ENCODE data around the gene MESD. TPM values are rescaled to one million over a fixed set of nuclear protein-coding genes. Genes with fewer than 3 reads are reported as not detected.
"Not testable (repeated sequence)": the region's sequence is repeated elsewhere in the genome, so short reads cannot be mapped to it uniquely, and the experiment has no call there.

Gene MESD
- total RNA-seq, 2 donors from 2014 or later: 31.7 to 35.8 TPM

GRCh38 chr15:80957976-80958375, 31.6 kb downstream of the MESD start:
- peaks cover 26% of the 10 kb centered on the region for H3K36me3 ChIP-seq (ENCODE audit: control insufficient read depth, insufficient read depth, low read length)
- H3K9me3 ChIP-seq (ENCODE audit: control insufficient read depth, low read length): peaks cover 10% of the 10 kb centered on the region
- Mint-ChIP-seq H3K4me1 (peaks cover 41% of the 10 kb centered on the region), H3K9me3 (no peaks in the 10 kb centered on the region), H3K27ac (no peak overlapping the region), H3K27me3 (ENCODE audit: insufficient read depth) (no peaks in the 10 kb centered on the region), H3K4me3 (no peak overlapping the region), H3K36me3 (ENCODE audit: low read depth) (peaks cover 47% of the 10 kb centered on the region)
- no peak for DNase-seq
- TF ChIP-seq, protein P1, sequence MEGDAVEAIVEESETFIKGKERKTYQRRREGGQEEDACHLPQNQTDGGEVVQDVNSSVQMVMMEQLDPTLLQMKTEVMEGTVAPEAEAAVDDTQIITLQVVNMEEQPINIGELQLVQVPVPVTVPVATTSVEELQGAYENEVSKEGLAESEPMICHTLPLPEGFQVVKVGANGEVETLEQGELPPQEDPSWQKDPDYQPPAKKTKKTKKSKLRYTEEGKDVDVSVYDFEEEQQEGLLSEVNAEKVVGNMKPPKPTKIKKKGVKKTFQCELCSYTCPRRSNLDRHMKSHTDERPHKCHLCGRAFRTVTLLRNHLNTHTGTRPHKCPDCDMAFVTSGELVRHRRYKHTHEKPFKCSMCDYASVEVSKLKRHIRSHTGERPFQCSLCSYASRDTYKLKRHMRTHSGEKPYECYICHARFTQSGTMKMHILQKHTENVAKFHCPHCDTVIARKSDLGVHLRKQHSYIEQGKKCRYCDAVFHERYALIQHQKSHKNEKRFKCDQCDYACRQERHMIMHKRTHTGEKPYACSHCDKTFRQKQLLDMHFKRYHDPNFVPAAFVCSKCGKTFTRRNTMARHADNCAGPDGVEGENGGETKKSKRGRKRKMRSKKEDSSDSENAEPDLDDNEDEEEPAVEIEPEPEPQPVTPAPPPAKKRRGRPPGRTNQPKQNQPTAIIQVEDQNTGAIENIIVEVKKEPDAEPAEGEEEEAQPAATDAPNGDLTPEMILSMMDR (conservative IDR thresholded peaks at IDR 0.05): no peak
- WGBS, 2 experiments (ENCODE audit: insufficient coverage in 1 of 2, insufficient read length in 1 of 2): 97 to 100% methylated on average over 1 to 2 of the region's 2 CpGs
- no peak overlapping the region for H3K4me3 ChIP-seq (ENCODE audit: low read length)
- H3K27ac ChIP-seq (ENCODE audit: low read depth, low read length): no peak overlapping the region
- H3K27me3 ChIP-seq (ENCODE audit: control insufficient read depth, insufficient read depth, low read length, poor library complexity, severe bottlenecking): no peaks in the 10 kb centered on the region
- peaks cover 8% of the 10 kb centered on the region for H3K4me1 ChIP-seq (ENCODE audit: control insufficient read depth, insufficient read depth, low read length)
- H3K9ac ChIP-seq (ENCODE audit: extremely low read depth, low read length, poor library complexity, severe bottlenecking): no peak overlapping the region

DNA sequence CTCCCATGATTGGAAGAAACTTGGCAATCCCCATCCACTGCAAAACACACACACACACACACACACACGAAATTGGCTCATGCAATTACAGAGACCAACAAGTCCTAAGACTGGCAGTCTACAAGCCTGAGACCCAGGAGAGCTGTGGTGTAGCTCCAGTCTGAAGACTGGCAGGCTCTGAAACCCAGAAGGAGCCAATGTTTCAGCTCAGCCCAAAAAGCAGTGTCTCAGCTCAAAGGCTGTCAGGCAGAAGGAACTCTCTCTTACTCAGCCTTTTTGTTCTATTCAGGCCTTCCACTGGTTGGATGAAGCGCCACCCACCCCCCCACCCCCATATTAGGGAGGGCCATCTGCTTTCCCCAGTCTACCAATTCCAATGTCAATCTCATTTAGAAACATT, 32.1 kb downstream of the MESD start:
- Mint-ChIP-seq H3K4me3 (no peak overlapping the region), H3K4me1 (peaks cover 39% of the 10 kb centered on the region), H3K36me3 (ENCODE audit: low read depth) (peaks cover 50% of the 10 kb centered on the region), H3K27ac (no peak overlapping the region), H3K9me3 (no peaks in the 10 kb centered on the region), H3K27me3 (ENCODE audit: insufficient read depth) (no peaks in the 10 kb centered on the region)
- TF ChIP-seq, protein P1 (conservative IDR thresholded peaks at IDR 0.05): no peak
- H3K36me3 ChIP-seq (ENCODE audit: control insufficient read depth, insufficient read depth, low read length): peaks cover 26% of the 10 kb centered on the region
- peaks cover 8% of the 10 kb centered on the region for H3K4me1 ChIP-seq (ENCODE audit: control insufficient read depth, insufficient read depth, low read length)
- H3K4me3 ChIP-seq (ENCODE audit: low read length): no peak overlapping the region
- H3K9ac ChIP-seq (ENCODE audit: extremely low read depth, low read length, poor library complexity, severe bottlenecking): no peak overlapping the region
- no peak overlapping the region for H3K27ac ChIP-seq (ENCODE audit: low read depth, low read length)
- H3K9me3 ChIP-seq (ENCODE audit: control insufficient read depth, low read length): peaks cover 10% of the 10 kb centered on the region
- no peaks in the 10 kb centered on the region for H3K27me3 ChIP-seq (ENCODE audit: control insufficient read depth, insufficient read depth, low read length, poor library complexity, severe bottlenecking)
- no peak for DNase-seq
- 78% methylated on average over 2 of the region's 2 CpGs; no CpG with 5 or more reads in 1 of the 2 experiments for WGBS, 2 experiments (ENCODE audit: insufficient coverage in 1 of 2, insufficient read length in 1 of 2)

GRCh38 chr15:80955571-80956452, 33.8 kb downstream of the MESD start:
- WGBS, 2 experiments (ENCODE audit: insufficient coverage in 1 of 2, insufficient read length in 1 of 2): 95 to 96% methylated on average over 13 to 15 of the region's 19 CpGs
- not testable (repeated sequence) for H3K9ac ChIP-seq (ENCODE audit: extremely low read depth, low read length, poor library complexity, severe bottlenecking); H3K27ac ChIP-seq (ENCODE audit: low read depth, low read length)

More at GRCh38 chr15:80955571-80956452, 33.8 kb downstream of the MESD start:
- H3K36me3 Mint-ChIP-seq (ENCODE audit: low read depth): peaks cover 53% of the 10 kb centered on the region
- not testable (repeated sequence) for H3K9me3 Mint-ChIP-seq; H3K27me3 Mint-ChIP-seq (ENCODE audit: insufficient read depth); DNase-seq; H3K4me1 ChIP-seq (ENCODE audit: control insufficient read depth, insufficient read depth, low read length); H3K4me3 Mint-ChIP-seq; H3K9me3 ChIP-seq (ENCODE audit: control insufficient read depth, low read length); H3K27me3 ChIP-seq (ENCODE audit: control insufficient read depth, insufficient read depth, low read length, poor library complexity, severe bottlenecking); H3K4me3 ChIP-seq (ENCODE audit: low read length)
- H3K4me1 Mint-ChIP-seq: peaks cover 26% of the 10 kb centered on the region
- peak overlapping the region; percentile 17 for H3K27ac Mint-ChIP-seq
- H3K36me3 ChIP-seq (ENCODE audit: control insufficient read depth, insufficient read depth, low read length): peaks cover 37% of the 10 kb centered on the region
